BLaER1 treated with 17β-estradiol and CSF1 and Interleukin-3, amounts not matched to agents 10 nM and 100 nM (cell line): ENCODE measurements around the gene PIGK.
A peak's percentile ranks its signal among the peaks of the same experiment; 100 is the strongest.
"Not testable (repeated sequence)": the region's sequence is repeated elsewhere in the genome, so short reads cannot be mapped to it uniquely, and the experiment has no call there.

ENCODE experiments used
- H3K27ac ChIP-seq, 11 experiments: shearing (Covaris generic); formaldehyde crosslinking; 2 replicates each; pipeline ENCODE4 v1.8.1; 2022
- H3K27me3 ChIP-seq, 11 experiments: shearing (Covaris generic); formaldehyde crosslinking; 2 replicates each; pipeline ENCODE4 v1.8.1; 2022
- H3K36me3 ChIP-seq, 11 experiments: shearing (Covaris generic); formaldehyde crosslinking; 2 replicates each; pipeline ENCODE4 v1.8.1; 2022
- H3K4me1 ChIP-seq, 10 experiments: shearing (Covaris generic); formaldehyde crosslinking; 2 replicates each; pipeline ENCODE4 v1.8.1; 2022
- H3K4me2 ChIP-seq, 11 experiments: shearing (Covaris generic); formaldehyde crosslinking; 2 replicates each; pipeline ENCODE4 v1.8.1; 2022
- H3K4me3 ChIP-seq, 10 experiments: shearing (Covaris generic); formaldehyde crosslinking; 2 replicates each; pipeline ENCODE4 v1.8.1; 2022
- H3K9ac ChIP-seq, 11 experiments: shearing (Covaris generic); formaldehyde crosslinking; 2 replicates each; pipeline ENCODE4 v1.8.1; 2022
- H3K9me3 ChIP-seq, 11 experiments: shearing (Covaris generic); formaldehyde crosslinking; replicated peaks in 1 of 11; 2 replicates each; pipeline ENCODE4 v1.8.1; 2022
- H4K20me1 ChIP-seq, 11 experiments: shearing (Covaris generic); formaldehyde crosslinking; 2 replicates each; pipeline ENCODE4 v1.8.1; 2022
- Cebpa-rat ChIP-seq, 11 experiments: shearing (Covaris generic); IDR thresholded peaks; 2 replicates each; pipeline ENCODE4 v1.8.1; 2022

PIGK gene

GRCh38 chr1:77202751-77203150 is 16.5 kb downstream of the PIGK start:
- no peaks in the 10 kb centered on the region for H4K20me1 ChIP-seq
- TF ChIP-seq Cebpa-rat (IDR thresholded peaks at IDR 0.05): no peak
- peaks cover 0 to 19% (median 5%) of the 10 kb centered on the region in 11 experiments; a peak in 9 of 22 replicates for H3K36me3 ChIP-seq
- no peak overlapping the region for H3K4me3 ChIP-seq
- H3K9me3 ChIP-seq: peaks cover 11 to 36% (median 26%) of the 10 kb centered on the region in 11 experiments
- no peak overlapping the region for H3K27ac ChIP-seq
- H3K4me2 ChIP-seq: no peak overlapping the region
- H3K27me3 ChIP-seq: no peaks in the 10 kb centered on the region
- no peaks in the 10 kb centered on the region for H3K4me1 ChIP-seq
- no peak overlapping the region for H3K9ac ChIP-seq

- peaks cover 0 to 19% (median 5%) of the 10 kb centered on the region in 11 experiments; a peak in 9 of 22 replicates for H3K36me3 ChIP-seq
- H4K20me1 ChIP-seq: no peaks in the 10 kb centered on the region
- no peak overlapping the region for H3K4me2 ChIP-seq
- TF ChIP-seq Cebpa-rat (IDR thresholded peaks at IDR 0.05): no peak
- H3K27me3 ChIP-seq: no peaks in the 10 kb centered on the region
- no peak overlapping the region for H3K4me3 ChIP-seq
- H3K27ac ChIP-seq: no peak overlapping the region
- no peaks in the 10 kb centered on the region for H3K4me1 ChIP-seq
- no peak overlapping the region for H3K9ac ChIP-seq
- H3K9me3 ChIP-seq: peaks cover 11 to 31% (median 24%) of the 10 kb centered on the region in 11 experiments
These were observed 18.4 kb downstream of the PIGK start for GRCh38 chr1:77200806-77201205.

GRCh38 chr1:77200293-77200692 is 18.9 kb downstream of the PIGK start:
- Histone ChIP-seq H3K27me3 (no peaks in the 10 kb centered on the region), H3K4me3 (no peak overlapping the region), H3K4me1 (no peaks in the 10 kb centered on the region), H3K9me3 (peaks cover 11 to 25% (median 21%) of the 10 kb centered on the region in 11 experiments), H4K20me1 (no peaks in the 10 kb centered on the region), H3K36me3 (peaks cover 0 to 15% (median 5%) of the 10 kb centered on the region in 11 experiments; a peak in 10 of 22 replicates), H3K9ac (no peak overlapping the region), H3K27ac (no peak overlapping the region), H3K4me2 (no peak overlapping the region)
- no peak for TF ChIP-seq Cebpa-rat (IDR thresholded peaks at IDR 0.05)

GRCh38 chr1:77197351-77197750 is 21.9 kb downstream of the PIGK start:
- no peak overlapping the region for H3K4me2 ChIP-seq
- no peaks in the 10 kb centered on the region for H3K4me1 ChIP-seq
- no peaks in the 10 kb centered on the region for H3K27me3 ChIP-seq
- no peak overlapping the region for H3K9ac ChIP-seq
- no peaks in the 10 kb centered on the region; a peak in 2 of 22 replicates for H3K9me3 ChIP-seq
- H3K4me3 ChIP-seq: no peak overlapping the region
- H3K27ac ChIP-seq: no peak overlapping the region
- no peaks in the 10 kb centered on the region for H4K20me1 ChIP-seq
- TF ChIP-seq Cebpa-rat (IDR thresholded peaks at IDR 0.05): 0 out of 22 replicates have a peak, but pooled peaks of 1 of the 11 experiments have one; percentile 32
- peaks cover 0 to 7% (median 0%) of the 10 kb centered on the region in 11 experiments; a peak in 2 of 22 replicates for H3K36me3 ChIP-seq

GRCh38 chr1:77193951-77194350 is 25.3 kb downstream of the PIGK start:
- Histone ChIP-seq H3K9me3 (peaks cover 0 to 4% (median 3%) of the 10 kb centered on the region in 11 experiments; a peak in 6 of 22 replicates), H3K36me3 (peaks cover 0 to 7% (median 0%) of the 10 kb centered on the region in 11 experiments; a peak in 2 of 22 replicates), H3K27me3 (no peaks in the 10 kb centered on the region), H3K9ac (no peak overlapping the region), H3K27ac (no peak overlapping the region), H3K4me2 (no peak overlapping the region), H3K4me3 (no peak overlapping the region), H3K4me1 (0 out of 20 replicates have a peak, but pooled peaks cover 0 to 1% (median 0%) of the 10 kb centered on the region in 10 experiments), H4K20me1 (no peaks in the 10 kb centered on the region)
- no peak for TF ChIP-seq Cebpa-rat (IDR thresholded peaks at IDR 0.05)

GRCh38 chr1:77188770-77189169 is 30.5 kb downstream of the PIGK start:
- Histone ChIP-seq H3K27me3 (no peaks in the 10 kb centered on the region), H3K4me3 (no peak overlapping the region), H4K20me1 (no peaks in the 10 kb centered on the region), H3K9me3 (peaks cover 3 to 48% (median 19%) of the 10 kb centered on the region in 11 experiments; a peak in 19 of 22 replicates), H3K9ac (no peak overlapping the region), H3K4me1 (0 out of 20 replicates have a peak, but pooled peaks cover 0 to 5% (median 0%) of the 10 kb centered on the region in 10 experiments), H3K4me2 (peak overlapping the region in 1 of 11 experiments; percentile 6; a peak in 1 of 22 replicates), H3K36me3 (peaks cover 0 to 12% (median 0%) of the 10 kb centered on the region in 11 experiments; a peak in 3 of 22 replicates), H3K27ac (no peak overlapping the region)
- no peak for TF ChIP-seq Cebpa-rat (IDR thresholded peaks at IDR 0.05)

- H3K4me1 ChIP-seq, H3K9ac ChIP-seq, H3K27me3 ChIP-seq, H4K20me1 ChIP-seq, H3K4me3 ChIP-seq, H3K4me2 ChIP-seq, H3K27ac ChIP-seq: not testable (repeated sequence)
- Histone ChIP-seq H3K36me3 (peaks cover 0 to 12% (median 0%) of the 10 kb centered on the region in 11 experiments; a peak in 3 of 22 replicates), H3K9me3 (peaks cover 3 to 49% (median 19%) of the 10 kb centered on the region in 11 experiments; a peak in 19 of 22 replicates)
These were observed 32.3 kb downstream of the PIGK start for GRCh38 chr1:77186907-77187306.

- H3K36me3 ChIP-seq: peaks cover 0 to 12% (median 7%) of the 10 kb centered on the region in 11 experiments; a peak in 7 of 22 replicates
- H3K9me3 ChIP-seq: peaks cover 22 to 56% (median 32%) of the 10 kb centered on the region in 11 experiments
- H3K4me2 ChIP-seq: no peak overlapping the region
- H3K9ac ChIP-seq: no peak overlapping the region
- H3K4me3 ChIP-seq: no peak overlapping the region
- no peaks in the 10 kb centered on the region for H3K4me1 ChIP-seq
- H3K27ac ChIP-seq: no peak overlapping the region
- no peaks in the 10 kb centered on the region for H4K20me1 ChIP-seq
- no peaks in the 10 kb centered on the region for H3K27me3 ChIP-seq
- TF ChIP-seq Cebpa-rat (IDR thresholded peaks at IDR 0.05): peak in 2 of 11 experiments; percentile 48 to 57; a peak in 5 of 22 replicates
These were observed 37.1 kb downstream of the PIGK start for GRCh38 chr1:77182083-77182482.

- no peak overlapping the region for H3K4me2 ChIP-seq
- H3K27ac ChIP-seq: no peak overlapping the region
- no peaks in the 10 kb centered on the region for H4K20me1 ChIP-seq
- TF ChIP-seq Cebpa-rat (IDR thresholded peaks at IDR 0.05): no peak
- H3K9me3 ChIP-seq: peaks cover 44 to 58% (median 48%) of the 10 kb centered on the region in 11 experiments
- H3K9ac ChIP-seq: no peak overlapping the region
- no peaks in the 10 kb centered on the region for H3K4me1 ChIP-seq
- H3K36me3 ChIP-seq: peaks cover 0 to 19% (median 3%) of the 10 kb centered on the region in 11 experiments; a peak in 9 of 22 replicates
- H3K4me3 ChIP-seq: no peak overlapping the region
- no peaks in the 10 kb centered on the region for H3K27me3 ChIP-seq
These were observed 39.6 kb downstream of the PIGK start for GRCh38 chr1:77179632-77180031.
